Stimulated activated CD4-positive, alpha-beta T cell treated with anti-CD3 and anti-CD28 coated beads, Interleukin-15, amount 100 ng/mL, for 1 hour (primary cell): Measurements from ENCODE around the gene MAPK8IP1.
"Not testable (repeated sequence)": the region's sequence is repeated elsewhere in the genome, so short reads cannot be mapped to it uniquely, and the experiment has no call there.

Experiments used
- DNase-seq, 2 donors: peaks; one replicate each; pipeline ENCODE4 v3.0.0-alpha.2; 2020; ENCODE audit warnings: low read depth in 1 of 2, low spot score in 1 of 2

MAPK8IP1 gene

DNA sequence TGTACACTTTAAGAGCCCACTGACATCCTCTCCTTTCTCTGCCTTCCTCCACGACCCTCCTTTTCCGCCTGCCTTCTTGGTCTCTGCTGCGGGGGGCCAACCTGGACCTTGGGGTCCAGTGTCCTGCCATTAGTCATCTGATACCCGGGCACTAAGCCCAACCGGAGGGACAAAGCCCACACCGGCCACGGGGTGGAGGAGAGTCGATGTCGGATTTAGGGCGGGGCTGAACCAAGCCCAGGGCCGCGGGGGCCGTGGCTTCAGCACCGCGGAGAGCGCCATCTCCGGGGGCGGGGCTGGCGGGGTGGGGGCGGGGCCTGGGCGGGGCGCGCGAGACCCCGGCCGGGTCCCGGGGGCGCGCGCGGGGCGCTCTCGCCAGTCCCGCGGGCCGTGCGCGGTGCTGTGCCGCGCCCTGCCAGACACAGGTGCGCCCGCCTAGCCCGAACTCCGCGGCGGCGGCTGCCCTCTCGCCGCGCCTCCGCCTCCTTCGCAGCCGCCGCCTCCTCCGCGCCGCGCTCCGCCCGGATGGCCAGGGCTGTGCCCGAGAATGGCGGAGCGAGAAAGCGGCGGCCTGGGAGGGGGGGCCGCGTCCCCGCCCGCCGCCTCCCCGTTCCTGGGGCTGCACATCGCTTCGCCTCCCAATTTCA lies at the start of gene MAPK8IP1:
Gene MAPK8IP1 (plus strand): TSS at position 378 of the 647 bp plus-strand sequence. CDS start 170 bp downstream, at position 548.
- DNase-seq = peak; percentile 22 to 44

- no peak for DNase-seq
These were observed 46.2 kb upstream of the MAPK8IP1 start for GRCh38 chr11:45839204-45839603.

DNA sequence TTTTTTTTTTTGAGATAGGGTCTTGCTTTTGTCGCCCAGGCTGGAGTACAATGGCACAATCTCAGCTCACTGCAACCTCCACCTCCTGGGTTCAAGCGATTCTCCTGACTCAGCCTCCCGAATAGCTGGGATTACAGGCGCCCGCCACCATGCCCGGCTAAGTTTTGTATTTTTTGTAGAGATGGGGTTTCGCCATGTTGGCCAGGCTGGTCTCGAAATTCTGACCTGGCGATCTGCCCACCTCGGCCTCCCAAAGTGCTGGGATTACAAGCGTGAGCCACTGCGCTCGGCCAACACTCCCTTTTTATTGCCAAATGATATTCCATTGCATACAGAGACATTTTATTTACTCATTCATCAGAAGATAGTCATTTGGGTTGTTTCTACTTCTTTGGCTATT lies 45.2 kb upstream of the MAPK8IP1 start:
- DNase-seq = not testable (repeated sequence)

DNA sequence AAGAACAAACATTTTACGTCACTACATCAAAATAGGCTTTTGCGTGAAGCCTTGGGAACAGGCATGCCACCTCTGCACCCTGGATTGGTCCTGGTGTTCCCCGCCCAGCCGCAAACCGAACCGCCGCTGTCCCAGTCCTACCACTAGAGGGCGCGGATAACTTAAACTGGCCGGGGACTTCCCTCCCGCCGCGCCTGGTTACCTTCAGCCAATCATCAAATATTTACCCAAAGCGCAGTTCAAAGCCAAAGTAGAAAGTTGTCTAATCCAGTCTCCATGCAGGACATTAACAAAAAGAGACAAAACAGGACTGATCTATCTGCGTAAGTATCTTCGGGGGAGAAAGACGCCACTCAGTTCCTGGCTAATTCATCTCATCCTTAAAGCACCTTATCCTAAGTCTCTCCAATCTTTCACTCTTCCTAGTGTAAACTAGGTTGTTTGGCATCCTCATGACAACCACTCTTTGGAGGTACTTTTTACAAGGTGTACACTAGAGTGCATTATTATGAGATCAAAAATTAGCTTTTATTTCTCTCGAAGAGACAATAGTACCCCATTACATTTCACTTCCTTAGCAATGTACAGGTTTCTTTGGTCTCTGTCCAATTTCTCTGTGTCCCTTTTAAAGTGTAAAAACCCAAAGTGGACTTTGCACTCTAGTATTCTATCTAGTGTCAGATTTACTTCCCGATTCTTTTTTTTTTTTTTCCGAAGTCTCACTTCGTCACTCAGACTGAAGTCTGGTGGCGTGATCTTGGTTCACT lies 42.1 kb upstream of the MAPK8IP1 start:
- DNase-seq = peak; percentile 68 to 69

DNA sequence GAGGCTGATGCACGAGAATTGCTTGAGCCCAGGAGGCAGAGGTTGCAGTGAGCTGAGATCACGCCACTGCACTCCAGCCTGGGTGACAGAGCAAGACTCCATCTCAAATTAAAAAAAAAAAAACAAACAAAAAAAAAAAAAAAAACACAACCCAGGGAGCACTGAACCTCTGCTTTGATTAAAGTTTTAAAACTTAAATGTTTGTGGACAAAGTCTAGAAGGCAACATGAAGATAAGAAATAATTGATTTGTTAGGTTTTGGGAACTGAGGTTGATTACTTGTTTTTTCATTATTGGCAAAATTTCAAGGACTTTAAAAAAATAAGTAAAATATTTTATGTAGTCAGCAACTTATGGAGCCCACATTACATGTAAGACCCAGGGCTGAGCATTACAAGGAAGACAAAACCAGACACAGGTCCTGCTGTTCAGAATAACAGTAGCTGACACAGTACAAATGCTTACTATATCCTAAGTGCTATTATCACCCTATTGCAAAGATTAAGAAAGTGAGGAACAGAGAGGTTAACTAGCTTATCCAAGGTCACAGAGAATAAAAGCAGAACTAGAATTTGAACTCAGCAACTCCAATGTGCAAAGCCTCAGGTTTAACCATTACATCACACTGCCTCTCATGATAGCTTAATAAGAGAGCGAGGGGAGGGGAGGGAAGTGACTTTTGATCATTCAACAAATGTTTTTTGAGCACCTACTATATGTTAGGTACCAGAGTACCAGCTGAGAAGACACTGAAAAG lies 40.5 kb upstream of the MAPK8IP1 start:
- no peak for DNase-seq

DNA sequence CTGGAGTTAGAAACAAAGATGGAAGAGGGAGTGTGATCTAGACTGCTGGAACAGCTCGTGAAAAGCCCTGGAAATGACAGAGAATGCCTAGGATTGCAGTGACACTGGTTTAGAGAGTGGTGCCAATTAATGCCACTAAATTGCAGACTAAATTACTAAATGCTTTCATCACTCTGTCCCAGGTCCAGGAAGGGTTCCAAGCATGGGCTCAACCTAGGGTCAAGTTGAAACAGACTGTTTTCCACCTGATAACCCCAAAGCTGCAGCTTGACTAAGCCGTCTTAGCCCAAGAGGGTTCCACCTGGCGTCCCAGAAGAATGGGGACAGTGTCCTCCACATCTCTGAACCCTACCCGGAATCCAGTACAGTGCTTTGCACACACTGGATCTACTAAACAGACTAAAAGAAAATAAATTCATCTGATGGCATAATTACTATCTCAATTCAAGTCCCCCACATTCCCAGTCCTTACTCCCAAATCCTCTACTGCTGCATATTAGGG lies 39.2 kb upstream of the MAPK8IP1 start:
- DNase-seq = no peak

DNA sequence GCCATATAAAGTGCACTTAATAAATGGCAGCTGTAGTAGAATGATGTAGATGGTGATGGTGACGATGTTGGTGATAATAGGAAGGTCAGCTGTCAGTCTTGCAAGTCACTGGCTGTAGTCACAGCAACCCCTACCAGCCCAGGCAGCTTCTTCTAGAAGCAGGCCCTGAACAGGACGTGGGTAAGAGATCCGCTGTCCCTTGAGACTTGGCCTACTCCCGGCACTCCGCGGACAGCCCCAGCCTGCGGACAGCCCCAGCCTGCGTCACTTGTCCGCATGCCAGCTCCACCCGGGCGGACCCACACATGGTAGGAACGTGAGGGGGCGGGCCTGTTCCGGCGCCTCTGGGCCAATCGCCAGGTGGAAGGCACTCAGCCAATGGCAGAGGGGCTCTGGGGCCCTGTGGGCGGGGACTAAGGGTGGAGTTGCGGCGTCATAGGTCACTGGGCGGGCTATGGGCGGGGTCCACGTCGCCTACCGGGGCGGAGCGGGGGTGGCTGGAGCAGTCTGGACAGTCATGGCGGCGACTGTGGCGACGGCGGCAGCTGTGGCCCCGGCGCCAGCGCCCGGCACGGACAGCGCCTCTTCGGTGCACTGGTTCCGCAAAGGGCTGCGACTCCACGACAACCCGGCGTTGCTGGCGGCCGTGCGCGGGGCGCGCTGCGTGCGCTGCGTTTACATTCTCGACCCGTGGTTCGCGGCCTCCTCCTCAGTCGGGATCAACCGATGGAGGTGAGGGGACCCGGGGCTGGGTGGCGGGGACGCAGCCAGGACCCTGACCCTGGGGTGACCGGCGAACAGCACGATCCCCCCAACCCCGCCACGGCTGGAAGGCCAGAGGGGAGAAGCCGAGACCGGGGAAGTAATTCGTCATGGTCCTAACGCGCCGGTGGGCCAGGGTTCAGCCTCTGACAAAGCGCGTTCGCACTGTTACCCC lies 38.2 kb upstream of the MAPK8IP1 start, which contains the start of gene CRY2:
Gene CRY2 (plus strand): TSS at position 502 of the 937 bp plus-strand sequence. CDS start 16 bp downstream, at position 518.
- peak; percentile 98 to 99 for DNase-seq

DNA sequence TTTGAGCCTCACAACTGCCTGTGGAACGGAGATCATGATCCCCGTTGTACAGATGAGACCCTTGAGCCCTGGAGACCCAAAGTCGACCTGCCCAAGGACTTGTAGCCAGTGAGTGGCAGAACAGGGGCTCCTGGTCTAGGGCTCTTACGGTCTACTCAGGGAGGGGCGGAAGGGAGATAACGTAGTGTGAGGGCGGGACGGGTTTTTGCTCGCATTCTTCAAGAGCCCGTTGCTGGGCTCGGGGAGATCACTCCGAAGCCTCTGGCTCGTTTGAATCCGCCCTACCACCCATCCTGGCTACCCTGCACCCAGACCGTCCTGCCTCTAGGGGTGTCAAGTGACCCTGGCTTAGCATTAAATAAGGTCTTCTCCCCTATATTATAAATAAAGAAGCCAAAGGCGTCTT lies 37.5 kb upstream of the MAPK8IP1 start:
- DNase-seq = peak in 1 of 2 donors; percentile 6

- DNase-seq = no peak
These were observed 36.8 kb upstream of the MAPK8IP1 start for GRCh38 chr11:45848654-45849081.

DNA sequence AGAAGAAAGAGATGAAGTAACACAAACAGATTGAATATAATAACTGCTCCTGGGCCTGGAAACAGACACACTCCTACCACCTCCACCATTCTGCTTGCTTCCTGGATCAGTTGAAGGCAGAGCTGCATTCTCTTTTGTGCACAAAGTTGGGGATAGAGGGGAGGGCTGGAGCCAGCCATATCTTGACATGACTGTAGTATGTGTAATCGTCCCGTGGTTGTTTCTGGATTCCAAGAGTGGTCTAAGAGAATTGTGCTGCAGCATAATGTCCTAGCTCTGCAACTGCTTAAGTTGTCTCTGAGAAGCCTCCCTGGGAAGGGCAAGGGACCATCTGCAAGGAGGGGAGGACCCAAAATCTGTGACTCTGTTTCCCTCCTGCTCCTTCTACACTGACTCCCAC lies 35.0 kb upstream of the MAPK8IP1 start:
- DNase-seq = no peak

GRCh38 chr11:45851228-45851627 lies 34.2 kb upstream of the MAPK8IP1 start:
- no peak for DNase-seq

- DNase-seq = no peak
These were observed 33.3 kb upstream of the MAPK8IP1 start for GRCh38 chr11:45852018-45852711.

GRCh38 chr11:45852712-45853101 lies 32.7 kb upstream of the MAPK8IP1 start:
- no peak for DNase-seq

- no peak for DNase-seq
These were observed 31.9 kb upstream of the MAPK8IP1 start for GRCh38 chr11:45853332-45854219.

GRCh38 chr11:45855308-45855707 lies 30.1 kb upstream of the MAPK8IP1 start:
- DNase-seq = no peak

DNA sequence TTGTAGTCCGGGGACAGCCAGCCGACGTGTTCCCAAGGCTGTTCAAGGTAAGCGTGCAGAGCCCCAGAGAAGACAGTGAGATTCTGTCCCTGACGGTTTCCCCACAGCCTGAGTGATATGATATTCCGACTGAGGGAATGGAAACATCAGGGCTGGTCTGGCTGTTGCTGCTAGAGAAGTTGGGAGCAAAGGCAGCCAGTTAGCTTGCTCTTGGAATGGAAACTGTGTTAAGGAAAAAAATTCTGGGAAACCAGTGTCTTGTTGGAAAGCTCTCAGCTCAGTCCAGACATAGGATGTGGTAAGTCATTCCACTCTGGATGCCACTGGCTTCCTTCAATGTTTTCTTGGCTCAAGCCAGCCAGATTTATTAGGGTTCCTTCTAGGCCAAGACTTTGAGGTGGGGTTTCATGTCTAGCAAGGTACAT lies 29.4 kb upstream of the MAPK8IP1 start:
- DNase-seq = no peak

GRCh38 chr11:45857961-45858474 lies 27.4 kb upstream of the MAPK8IP1 start:
- no peak for DNase-seq

GRCh38 chr11:45858751-45859398 lies 26.6 kb upstream of the MAPK8IP1 start:
- DNase-seq = no peak
